Measurements from ENCODE around the gene MARVELD1.

The MARVELD1 gene

GRCh38 chr10:97766106-97766810, 52.7 kb downstream of the MARVELD1 start:
- Mint-ChIP-seq H3K4me3 (no peak overlapping the region), H3K9me3 (no peaks in the 10 kb centered on the region), H3K27ac (no peak overlapping the region), H3K27me3 (ENCODE audit: low read depth, poor library complexity) (peaks cover 44% of the 10 kb centered on the region), H3K4me1 (peaks cover 16% of the 10 kb centered on the region), H3K36me3 (ENCODE audit: low read depth) (peaks cover 5% of the 10 kb centered on the region)
- DNase-seq = no peak
- TF ChIP-seq CTCF (IDR thresholded peaks at IDR 0.05) = no peak

GRCh38 chr10:97766996-97767924, 53.7 kb downstream of the MARVELD1 start:
- Mint-ChIP-seq H3K27me3 (ENCODE audit: low read depth, poor library complexity) (peaks cover 52% of the 10 kb centered on the region), H3K27ac (no peak overlapping the region), H3K9me3 (no peaks in the 10 kb centered on the region), H3K36me3 (ENCODE audit: low read depth) (no peaks in the 10 kb centered on the region), H3K4me1 (peaks cover 20% of the 10 kb centered on the region), H3K4me3 (no peak overlapping the region)
- no peak for DNase-seq
- TF ChIP-seq CTCF (IDR thresholded peaks at IDR 0.05) = no peak

Data from nephron progenitor cell (in vitro differentiated cells).